GM19455 (cell line): ENCODE results near the gene NCSTN.
A peak's percentile ranks its signal among the peaks of the same experiment; 100 is the strongest.

Source experiments
- ATAC-seq: cut with Tn5 transposase; IDR thresholded peaks from one replicate; pipeline ENCODE4 v1.9.1; 2021; ENCODE audit not compliant: unreplicated experiment

Gene NCSTN

GRCh38 chr1:160342953-160343869 lies at the start of gene NCSTN, which contains the start of gene COPA:
Gene NCSTN (plus strand): TSS chr1:160343383. CDS start chr1:160343397, 14 bp downstream.
Gene COPA (minus strand): TSS chr1:160343250. CDS start chr1:160343170, 80 bp downstream.
- peak; percentile 89 for ATAC-seq

DNA sequence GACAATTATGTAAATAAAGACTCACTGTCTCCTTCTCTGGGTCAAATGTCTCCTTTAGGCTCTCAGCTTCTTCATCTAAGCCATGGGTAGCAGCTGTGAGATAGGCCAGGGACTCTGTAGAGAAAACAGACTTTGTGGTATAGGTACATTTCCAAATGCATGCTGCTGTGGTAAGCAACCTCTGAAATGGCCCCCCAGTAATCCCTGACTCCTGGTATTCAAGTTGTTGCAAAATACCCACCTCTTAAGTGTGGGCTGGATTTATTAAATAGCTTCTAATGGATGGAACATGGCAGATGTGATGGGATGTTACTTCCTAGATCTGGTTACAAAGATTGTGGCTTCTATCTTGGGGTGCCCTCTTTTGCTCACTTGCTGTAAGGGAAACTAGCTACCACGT lies 47.1 kb upstream of the NCSTN start:
- no peak for ATAC-seq

GRCh38 chr1:160300173-160300572 lies 43.0 kb upstream of the NCSTN start:
- no peak for ATAC-seq

GRCh38 chr1:160307118-160307791 lies 35.9 kb upstream of the NCSTN start:
- no peak for ATAC-seq

- ATAC-seq = no peak
Measured at GRCh38 chr1:160308451-160309184, 34.6 kb upstream of the NCSTN start.

- no peak for ATAC-seq
Measured at GRCh38 chr1:160309185-160309557, 34.0 kb upstream of the NCSTN start.

DNA sequence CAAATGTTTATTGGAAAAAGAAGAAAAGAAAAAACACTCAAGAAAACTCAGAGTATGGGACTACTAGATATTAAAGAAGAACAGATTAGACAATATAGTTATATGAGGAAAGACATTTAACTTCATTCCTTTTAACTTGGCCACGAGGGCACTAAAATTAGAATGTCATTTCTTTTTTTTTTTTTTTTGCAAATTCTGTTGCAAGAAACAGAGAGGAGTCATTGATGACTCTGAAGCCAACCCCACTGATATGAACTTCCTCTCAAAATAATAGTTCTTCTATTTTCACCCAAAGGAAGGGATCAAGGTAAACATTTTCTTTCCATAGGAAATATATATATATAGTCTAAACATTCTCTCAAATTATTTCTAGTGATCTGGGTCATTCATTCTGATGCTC lies 33.6 kb upstream of the NCSTN start:
- ATAC-seq = no peak

- ATAC-seq = no peak
Measured at GRCh38 chr1:160315359-160315758, 27.8 kb upstream of the NCSTN start.

DNA sequence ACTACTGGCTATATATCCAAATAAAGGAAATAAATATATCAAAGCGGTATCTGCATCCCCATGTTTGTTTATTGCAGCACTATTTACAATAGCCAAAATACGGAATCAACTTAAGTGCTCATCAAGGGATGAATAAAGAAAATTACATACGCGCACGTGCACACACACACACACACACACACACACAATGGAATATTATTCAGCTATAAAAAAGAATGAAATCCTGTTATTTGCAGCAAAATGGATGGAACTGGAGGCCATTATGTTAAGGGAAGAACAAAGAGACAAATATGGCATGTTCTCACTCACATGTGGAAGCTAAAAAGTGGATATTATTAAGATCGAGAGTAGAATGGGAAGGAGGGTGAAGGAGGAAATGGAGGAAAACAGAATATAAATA lies 20.4 kb upstream of the NCSTN start:
- ATAC-seq = no peak

DNA sequence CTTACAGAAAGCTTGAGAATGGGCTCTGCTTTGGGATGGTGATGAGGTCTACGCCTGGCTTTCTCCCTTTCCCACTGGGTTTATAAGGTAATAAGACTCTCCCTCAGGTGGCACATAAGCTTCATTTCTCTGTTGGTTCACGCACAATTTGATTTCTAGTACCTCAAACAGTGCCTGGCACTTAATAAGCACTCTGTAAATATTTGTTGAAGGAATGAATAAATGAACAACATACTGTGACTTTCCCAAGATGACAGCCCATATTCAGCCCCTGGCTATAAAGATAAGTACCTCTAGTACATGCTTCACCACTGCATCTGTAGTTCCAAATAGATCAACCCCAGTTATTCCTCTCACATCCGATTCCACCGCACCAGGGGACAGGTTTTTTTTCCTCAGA lies 17.9 kb upstream of the NCSTN start:
- no peak for ATAC-seq

DNA sequence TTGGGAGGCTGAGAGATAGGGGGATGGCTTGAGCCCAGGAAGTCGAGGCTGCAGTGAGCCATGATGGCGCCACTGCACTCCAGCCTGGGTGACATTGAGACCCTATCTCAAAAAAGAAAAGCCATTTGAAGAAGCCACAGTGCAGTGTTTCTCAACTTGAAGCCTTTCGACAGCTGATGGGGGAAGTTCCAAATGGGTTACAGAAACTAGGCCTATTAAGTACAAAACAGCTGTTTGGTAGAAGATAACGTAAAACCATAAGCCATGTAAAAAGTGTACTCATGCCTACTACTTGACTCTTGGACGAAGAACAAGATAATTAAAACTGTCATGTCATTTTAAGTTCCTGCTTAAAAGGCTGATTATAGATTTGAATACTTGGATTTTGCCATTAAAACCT lies 16.8 kb upstream of the NCSTN start:
- ATAC-seq = no peak

DNA sequence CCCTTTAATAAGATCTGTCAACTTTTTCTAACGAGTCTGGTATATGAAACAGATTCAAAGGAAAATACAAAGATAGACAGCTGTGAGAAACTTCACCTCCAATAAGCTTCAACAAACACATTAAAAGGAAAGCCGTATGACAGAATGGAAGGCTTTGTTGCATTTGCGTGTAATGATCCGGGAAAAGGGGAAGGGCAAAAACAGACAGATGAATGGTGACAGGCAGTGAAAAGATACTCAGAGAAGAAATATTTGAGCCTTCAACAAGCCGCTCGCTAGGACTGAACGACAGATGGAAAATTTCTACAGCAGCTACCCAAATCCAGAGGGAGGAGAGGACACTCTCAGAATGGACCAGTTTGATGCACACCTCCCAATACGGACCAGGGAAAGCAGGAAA lies 15.0 kb upstream of the NCSTN start:
- ATAC-seq = no peak

DNA sequence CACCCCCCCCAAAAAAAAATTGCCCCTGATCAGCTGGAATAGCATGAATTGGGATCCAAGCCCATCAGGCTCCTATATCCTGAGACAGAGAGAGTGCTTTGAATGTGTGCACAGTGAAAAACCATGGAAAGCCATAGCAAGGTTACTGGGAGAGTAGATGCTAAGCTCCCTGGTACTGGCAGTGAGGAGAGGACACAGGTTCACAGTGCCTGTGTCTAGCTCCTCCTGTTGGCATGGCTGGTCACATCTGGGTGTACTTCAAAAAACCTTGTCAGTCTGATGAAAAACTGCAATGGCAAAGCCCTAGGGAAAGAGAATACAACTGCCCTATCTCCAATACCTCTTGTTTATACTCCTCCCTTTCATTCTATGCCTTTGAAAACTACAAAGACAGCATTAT lies 13.1 kb upstream of the NCSTN start:
- no peak for ATAC-seq

- ATAC-seq = no peak
Measured at GRCh38 chr1:160332516-160332915, 10.7 kb upstream of the NCSTN start.

- no peak for ATAC-seq
Measured at GRCh38 chr1:160338580-160338979, 4.6 kb upstream of the NCSTN start.

DNA sequence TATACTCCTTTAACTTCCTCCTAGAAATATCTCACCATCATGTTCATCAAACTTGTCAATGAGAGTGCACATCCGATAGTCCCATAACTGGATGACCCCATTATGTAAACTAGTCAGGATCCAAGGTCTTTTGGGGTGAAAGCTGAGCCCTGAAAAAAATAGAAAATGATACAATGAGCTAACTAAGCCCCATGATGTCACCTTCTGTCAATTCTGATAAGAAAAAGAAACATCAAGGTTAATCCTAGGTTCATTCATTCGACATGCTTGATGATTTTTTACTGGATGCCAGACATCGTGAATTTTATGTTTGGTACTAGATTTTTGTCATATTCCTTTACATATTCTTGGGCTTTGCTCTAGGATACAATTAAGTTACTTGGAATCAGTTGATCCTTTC lies 3.0 kb upstream of the NCSTN start:
- no peak for ATAC-seq

- ATAC-seq = no peak
Measured at GRCh38 chr1:160340866-160341265, 2.3 kb upstream of the NCSTN start.

GRCh38 chr1:160342526-160342925 lies 657 bp upstream of the NCSTN start:
- ATAC-seq = no peak

DNA sequence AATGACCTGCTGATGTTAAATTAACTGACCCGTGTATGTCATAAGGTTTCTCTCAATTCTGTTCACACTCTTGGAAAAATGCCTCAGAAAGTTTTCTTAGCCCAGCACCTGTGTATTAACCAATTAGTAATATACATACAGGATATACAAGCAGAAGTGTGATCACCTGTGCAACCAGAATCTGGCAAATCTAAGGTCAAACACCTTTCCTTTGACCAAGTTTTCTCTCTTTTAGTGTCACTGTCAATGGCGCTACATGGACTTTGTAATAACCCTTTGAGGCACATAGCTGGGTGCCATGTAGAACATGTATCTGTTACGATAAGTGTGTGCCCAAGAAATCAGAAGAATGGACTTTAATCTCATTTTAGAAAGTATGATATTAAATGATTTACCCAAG lies 1.1 kb downstream of the NCSTN start:
- ATAC-seq = no peak

- no peak for ATAC-seq
Measured at GRCh38 chr1:160344936-160345335, 1.8 kb downstream of the NCSTN start.

- ATAC-seq = no peak
Measured at GRCh38 chr1:160346463-160346862, 3.3 kb downstream of the NCSTN start.

DNA sequence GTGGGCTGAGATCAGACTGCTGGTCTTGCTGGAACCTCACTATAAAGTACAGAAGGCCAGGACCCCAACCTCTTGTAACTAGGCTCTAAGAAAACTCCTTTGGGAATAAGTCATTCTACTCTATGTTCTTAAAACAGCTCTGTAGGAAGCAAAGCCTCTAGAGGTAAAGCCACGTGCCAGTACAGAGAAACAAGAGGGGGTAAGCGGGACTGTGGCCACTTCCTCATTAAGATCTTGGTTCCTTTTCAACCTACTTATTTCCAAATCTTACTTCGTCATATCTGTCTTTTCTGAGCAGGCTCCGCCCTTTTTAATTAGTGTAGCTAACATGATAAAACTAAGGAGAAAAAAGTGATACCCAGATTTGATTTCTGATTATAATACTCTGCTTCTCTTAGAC lies 3.8 kb downstream of the NCSTN start:
- ATAC-seq = no peak
